D341Med (cell line): ENCODE data around the gene MYOM1.

Experiments
- DNase-seq: peaks from one replicate; pipeline ENCODE4 v3.0.0; 2012; ENCODE audit warnings: low spot score

MYOM1 gene

DNA sequence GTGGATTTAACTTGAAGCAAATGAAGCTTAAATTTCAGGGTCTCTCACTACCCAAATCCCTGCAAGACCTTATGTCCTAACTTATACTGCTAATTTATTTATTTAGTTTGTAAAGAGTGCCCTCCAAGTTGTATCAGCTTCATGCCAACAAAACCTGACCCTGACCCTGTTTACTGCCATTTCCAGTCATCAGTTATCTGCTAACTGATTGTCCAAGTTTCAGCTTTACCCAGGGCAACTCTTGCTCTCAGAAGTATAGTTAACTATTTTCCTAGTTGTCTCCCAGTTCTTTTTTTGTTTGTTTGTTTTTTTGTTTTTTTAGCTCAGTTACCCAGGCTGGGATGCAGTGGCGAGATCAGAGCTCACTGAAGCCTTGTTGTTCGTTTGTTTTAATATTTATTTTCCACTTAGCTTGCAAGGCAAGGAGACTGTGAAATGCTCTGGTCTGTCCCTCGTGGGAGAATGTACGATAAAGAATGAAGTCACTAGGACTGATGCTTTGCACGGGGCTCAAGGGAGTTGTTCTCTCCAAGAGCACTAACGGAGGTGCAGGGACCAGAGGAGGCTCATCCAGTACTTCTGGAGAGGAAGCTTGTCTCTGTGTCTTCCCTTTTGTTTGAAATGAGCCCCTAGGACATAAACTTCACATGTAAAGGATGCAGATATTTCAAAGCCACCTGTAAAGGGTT lies 35.3 kb downstream of the MYOM1 start:
- no peak for DNase-seq

DNA sequence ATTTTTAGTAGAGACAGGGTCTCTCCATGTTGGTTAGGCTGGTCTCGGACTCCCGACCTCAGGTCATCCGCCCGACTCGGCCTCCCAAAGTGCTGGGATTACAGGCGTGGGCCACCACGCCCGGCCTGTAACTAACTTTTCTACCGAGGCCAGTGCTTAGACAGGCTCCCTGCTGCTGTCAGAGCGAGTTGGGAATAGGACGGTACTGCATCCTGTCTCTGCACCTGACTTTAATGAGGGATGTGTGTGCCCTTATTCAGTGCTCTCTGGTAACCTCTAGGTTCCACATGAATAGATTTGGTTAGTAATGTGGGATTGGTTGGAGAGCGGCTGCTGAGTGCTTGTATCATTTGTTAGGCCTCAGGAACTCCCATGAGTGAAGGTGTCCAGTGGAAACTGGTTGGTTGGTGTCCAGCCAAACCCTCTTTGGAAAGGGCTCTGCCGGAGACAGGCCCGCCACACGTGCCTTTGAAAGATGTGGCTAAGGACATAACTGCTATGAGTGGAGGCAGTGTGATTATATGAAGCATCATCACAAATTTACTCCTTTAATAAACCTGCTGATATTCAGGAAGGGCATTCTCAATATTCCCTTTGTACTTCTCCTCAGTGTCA lies 36.6 kb downstream of the MYOM1 start:
- DNase-seq = no peak

DNA sequence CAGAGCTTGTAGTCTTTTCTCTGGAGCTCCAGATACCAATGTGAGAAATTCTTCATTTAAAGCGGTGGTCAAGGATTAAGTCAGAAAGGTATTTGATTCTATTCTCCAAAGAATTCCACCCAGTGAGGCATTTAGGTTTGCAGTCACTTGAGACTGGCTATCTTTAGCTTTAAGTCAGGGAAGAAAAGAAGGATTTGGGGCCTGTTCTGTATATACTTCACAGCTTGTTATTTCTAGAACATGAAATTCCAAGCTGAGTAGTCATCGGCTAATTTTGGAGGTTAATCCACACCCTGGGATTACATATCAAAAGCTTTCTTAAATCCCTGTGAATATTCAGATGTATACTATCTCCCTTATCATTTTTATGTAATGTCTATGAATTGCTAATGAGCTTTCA lies 39.4 kb downstream of the MYOM1 start:
- no peak for DNase-seq

DNA sequence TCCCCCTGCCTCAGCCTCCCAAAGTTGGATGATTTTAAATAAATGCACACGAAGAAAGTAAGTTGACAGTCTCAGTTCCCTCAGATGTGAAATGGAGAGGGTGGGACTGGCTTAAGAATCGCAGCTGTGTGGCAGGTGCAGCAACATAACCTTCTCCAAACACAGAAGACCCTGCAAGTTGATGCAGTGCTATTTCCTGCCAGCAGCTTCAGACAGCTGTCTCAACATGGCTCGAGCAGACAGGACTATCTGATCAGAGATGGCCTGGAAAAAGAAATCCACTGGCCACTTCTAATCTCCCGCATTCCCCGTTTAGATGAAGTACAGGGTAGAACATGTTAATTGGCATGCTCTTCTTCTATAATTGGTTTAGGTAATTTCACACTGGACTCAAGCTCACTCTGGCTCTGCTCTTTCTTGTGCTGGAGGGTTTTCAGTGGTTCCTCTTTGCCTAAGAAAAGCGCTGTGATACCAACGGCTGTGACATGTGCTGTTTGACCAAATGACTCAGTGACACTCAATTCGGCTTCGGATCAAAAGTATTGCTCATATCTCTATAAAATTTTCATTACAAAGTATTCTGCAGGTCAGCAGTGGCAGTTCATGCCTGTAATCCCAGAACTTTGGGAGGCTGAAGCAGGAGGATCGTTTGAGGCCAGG lies 40.2 kb downstream of the MYOM1 start:
- no peak for DNase-seq

DNA sequence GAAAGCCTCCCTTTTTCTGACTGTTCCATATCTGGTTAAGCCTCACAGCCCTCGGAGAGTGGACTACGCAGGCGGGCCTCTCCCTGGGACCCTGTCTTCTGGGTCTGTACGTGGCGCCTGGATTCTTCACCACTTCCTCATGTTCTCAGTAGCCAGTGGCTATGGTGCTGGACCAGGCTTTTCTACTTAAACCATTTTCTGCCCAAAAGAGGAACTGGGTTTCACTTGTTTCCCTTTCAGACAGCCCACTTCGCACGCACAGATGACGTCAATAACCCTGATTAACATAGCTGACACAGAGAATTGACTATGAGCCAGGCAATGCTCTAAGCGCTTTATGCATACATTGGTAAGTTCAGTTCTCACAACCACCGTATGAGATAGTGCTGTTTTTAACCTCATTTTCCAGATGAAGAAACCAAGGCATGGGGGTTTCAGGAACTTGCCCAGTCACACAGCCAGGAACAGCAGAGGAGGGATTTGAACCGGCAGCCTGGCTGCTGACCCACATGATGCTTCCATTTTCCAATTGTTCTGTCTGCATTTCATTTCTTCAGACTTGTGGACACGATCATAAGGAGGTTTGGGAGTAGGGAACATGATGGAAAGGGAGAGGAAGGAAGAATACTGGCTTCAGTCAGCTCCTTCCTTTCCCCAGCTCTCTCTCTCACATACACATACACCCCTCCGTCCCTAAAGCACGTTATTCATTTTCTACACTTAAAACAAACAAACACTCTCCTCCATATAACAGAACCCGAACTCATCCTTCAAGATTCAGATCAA lies 41.7 kb downstream of the MYOM1 start:
- DNase-seq = no peak

DNA sequence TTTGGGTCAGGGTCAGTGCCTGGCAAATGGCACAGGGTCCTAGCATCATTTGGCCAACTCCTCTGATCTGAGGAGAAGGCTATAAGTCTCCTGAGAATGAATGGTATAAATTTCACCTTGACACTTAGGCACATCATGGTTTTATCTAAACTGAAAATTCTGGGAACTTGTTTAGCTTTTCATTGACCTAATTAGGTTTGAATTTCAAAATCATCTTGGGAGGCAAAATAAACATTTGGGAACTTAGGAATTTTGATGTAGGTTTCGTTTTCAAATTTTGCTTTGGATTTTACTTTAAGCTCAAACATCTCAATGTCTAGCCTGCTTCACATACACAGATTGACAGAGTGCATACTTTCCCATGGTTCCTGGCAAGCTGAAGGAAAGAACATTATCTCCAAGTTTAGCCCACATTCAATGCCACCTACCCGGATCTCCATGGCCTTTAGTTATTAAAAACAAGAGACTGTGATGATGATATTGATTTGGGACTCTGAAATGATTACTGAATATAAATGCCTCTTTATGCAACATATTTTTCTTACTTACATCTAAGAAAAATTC lies 44.5 kb downstream of the MYOM1 start:
- DNase-seq = no peak

DNA sequence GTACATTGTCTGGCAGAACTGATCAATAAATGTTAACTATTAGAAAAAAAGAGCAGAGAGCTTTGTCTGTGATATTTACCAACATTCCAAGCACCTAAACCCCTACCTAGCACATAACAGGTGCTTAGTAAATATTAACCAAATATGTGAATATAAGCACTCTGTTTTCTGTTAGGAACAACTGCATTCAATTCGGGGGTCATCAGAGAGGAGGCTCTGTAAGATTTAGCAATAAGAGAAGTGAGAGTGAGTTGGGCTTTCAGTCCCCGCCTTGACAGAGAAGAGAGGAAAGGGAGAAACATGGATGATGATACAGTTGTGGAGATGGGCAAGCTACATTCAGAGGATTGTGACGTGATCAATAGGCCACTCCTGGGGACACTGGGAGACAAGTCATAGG lies 47.7 kb downstream of the MYOM1 start:
- no peak for DNase-seq

DNA sequence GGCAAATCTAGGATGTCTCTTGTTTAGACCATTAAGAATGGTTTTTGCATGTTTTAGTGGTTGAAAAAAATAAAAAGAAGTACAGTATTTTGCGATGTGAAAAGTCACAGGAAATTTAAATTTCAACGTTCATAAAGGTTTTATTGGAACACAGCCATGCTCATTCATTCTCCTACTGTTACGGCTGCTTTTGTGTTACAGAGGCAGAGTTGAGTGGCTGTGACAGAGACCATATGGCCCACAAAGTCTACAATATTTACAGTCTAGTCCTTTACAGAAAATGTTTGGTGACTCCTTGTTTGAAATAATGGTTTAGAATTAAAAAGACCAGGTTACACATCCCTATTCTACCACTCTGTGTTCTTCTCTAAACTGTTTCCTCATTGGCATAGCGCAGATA lies 48.1 kb downstream of the MYOM1 start:
- no peak for DNase-seq

DNA sequence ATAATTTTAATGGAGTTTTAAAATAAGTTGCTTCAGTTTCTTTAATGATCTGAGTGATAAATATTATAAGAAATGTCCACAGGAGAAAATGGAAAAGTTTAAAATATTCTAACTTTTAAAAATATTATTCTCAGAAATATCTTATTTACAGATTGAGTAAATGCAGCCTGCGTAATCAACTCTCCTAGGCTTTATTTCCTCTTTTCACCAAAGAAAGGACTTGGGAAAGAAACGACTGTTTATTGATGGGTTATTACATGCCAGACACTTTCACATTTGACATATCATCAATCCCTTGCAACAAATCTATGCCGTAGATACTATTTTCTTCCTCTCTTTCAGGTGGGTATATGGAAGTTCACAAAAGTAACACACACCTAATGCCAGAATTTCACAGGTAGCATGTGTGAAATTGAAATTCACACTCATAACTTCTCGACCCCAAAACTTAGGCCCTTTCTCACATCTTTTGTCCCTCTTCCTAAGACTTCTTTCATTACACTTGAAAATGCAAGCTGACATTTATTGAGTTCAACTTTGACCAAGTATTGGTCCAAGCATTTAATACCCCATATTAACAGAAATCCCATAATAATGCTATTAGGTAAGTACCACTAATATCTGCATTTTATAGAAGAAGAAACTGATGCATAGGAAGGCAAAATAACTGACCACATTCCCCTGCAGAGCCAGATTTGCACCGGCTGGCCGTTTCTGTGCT lies 49.2 kb downstream of the MYOM1 start:
- no peak for DNase-seq

DNA sequence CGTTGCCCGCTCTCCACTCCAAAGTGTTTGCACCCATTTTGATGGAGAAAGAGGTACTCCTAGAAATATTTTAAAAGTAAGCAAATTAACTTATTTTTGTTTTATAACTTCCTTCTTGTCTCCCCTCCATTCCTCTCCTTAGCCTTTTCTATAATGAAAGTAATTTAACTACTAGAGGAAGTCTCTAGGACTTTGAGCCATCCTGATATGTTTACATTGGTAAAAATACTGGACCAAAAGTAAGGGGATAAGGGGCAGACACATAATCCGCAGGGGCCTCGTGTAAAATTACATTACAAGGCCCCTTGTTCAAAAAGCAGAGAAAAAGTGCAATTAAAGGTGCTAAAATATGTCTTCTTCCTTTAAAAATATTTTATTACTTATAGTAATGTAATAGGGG lies 55.4 kb downstream of the MYOM1 start:
- DNase-seq = no peak

DNA sequence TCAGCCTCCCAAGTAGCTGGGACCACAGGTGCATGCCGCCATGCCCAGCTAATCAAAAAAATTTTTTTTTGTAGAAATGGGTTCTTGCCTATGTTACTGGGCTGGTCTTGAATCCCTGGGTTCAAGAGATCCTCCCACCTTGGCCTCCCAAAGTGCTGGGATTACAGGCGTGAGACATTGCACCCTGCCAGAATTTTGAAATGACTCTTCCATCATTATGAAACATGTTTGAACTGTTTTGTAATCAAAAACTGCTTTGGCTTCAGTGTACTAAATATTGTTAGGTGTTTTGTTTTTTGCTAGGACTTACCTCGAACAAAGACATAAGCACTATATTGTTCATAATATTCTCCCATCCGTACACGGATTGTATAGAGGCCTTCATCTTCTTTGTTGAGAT lies 55.8 kb downstream of the MYOM1 start:
- no peak for DNase-seq

DNA sequence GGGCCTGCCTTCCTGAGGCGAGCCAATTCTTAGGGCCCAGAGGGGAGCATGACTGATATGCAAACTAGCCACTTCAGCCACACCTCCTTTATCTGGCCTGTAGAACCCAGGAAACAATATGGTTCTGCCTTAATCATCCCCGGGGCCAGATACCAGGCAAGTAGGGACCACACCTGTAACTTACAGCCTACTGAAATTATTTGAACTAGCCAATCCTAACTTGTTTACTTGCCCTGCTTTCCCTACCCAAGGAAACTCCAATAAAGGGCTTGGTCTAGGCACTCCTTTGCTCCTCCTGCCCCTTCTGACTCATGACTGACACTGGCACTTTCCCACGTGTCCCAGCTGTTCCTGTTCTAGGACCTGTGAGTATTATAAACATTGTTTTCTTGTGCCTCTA lies 57.6 kb downstream of the MYOM1 start:
- no peak for DNase-seq

DNA sequence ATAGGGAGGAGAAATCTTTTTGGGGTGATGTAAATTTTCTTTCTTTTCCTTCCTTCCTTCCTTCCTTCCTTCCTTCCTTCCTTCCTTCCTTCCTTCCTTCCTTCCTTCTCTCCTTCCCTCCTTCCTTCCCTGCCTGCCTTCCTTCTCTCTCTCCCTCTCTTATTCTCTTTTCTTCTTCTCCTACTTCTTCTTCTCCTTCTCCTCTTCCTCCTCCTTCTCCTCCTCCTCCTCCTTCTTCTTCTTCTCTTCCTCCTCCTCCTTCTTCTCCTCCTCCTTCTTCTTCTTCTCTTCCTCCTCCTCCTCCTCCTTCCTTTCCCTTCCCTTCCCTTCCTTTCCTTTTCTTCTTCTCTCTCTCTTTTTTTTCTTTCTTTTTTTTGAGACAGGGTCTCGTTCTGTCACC lies 59.9 kb downstream of the MYOM1 start:
- DNase-seq = no peak

DNA sequence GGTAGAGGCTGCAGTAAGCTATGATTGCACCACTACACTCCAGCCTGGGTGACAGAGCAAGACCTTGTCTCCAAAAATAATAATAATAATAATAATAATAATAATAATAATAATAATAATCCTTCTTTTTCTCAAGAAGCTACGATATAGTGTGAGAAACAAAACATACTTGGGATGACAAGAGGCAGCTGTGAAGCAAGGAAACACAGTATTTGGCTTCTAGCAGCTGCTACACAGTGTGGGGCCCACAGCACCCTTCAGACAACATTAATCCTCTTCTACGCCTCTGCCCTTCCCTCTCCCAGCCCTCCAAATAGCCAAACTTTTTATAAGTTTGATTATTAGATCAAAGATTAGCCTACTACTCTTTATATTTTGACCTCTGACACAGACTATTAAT lies 62.2 kb downstream of the MYOM1 start:
- DNase-seq = no peak

DNA sequence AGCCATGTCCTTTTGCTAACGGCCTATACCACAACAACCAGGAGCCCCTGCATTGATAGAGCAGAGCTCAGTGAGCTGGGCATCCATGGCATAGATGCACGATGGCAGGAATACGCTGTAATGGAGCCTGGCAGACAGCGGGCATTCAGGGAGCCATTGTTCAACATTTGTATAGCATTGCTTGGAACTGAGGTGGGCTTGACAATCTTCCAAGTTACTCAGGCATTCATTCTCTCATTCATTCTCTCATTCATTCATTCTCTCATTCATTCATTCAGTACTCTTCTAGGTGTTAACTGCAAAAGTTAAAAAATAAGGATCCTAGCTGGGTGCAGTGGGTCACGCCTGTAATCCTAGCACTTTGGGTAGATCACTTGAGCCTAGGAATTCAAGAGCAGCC lies 62.7 kb downstream of the MYOM1 start:
- no peak for DNase-seq

DNA sequence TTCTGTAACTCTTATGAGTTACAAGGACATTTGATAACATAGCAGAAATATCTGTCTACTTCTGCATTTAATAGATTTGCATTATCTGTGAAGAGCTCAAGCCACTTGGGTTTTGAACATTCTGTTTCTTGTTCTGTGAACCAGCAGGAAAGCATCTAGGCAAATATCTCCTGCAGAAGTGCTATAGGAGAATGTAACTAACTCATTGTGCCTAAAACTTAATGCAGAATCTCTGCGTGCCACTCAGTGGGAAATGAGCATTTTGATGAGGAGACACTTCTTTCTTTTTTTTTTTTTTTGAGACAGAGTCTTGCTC lies 63.5 kb downstream of the MYOM1 start:
- no peak for DNase-seq

DNA sequence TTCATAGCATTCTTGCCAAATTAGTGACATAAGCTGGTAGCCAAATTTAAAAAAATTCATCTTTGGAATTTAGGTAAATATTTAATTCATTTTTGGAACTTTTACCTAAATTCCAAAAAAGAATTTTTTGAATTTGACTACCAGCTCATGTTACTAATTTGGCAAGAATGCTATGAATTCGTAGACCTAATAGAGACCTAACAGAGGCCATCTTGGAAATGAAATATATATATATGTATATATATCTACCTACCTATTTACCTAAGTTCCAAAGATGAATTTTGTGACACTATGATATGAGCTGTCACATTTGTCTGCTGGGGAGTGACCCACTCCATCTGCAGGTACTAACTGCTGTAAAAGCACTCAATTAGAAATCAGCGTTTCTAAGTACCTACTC lies 65.6 kb downstream of the MYOM1 start:
- DNase-seq = no peak

DNA sequence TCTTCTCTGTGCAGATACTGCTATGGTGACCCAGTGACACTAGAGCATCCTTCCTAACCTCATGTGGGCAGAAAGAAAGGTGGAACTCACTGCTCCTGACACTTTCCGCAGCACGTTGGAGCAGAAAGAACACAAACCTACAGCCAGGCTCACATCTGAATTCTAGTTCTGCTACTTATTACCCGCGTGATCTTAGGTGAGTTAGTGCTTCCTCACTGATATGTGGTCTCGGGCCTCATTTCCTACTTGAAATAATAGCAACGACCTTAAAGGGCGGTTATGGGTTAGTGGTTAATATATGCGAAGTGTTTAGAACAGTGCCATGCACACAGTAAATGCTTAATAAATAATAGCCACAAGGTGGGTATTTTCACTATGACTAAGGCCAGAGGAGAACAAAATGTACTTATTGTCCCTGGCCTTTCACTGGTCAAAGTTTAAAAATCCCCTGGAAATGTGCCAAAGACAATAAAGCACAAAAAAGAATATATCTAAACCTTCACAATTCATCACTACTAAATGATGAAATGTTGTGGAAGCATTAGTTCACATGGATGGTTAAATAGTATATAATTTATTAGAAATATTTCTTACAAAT lies 66.6 kb downstream of the MYOM1 start:
- no peak for DNase-seq

DNA sequence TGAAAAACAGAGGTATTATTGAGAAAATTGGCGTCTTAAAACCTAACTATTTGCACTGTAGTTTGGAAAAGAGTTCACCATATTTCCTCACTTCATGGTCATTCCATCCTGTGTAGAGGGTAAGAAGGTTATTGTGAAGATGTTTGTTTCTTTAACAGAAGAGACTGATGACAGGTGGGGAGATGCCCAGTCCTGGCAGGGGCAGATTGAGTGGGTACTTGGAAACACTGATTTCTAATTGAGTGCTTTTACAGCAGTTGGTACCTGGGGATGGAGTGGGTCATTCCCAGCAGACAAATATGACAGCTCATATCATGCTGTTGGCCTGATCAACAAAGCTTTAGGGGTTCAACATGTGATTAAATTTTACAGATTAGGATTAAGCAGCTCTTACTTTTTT lies 67.5 kb downstream of the MYOM1 start:
- DNase-seq = no peak

DNA sequence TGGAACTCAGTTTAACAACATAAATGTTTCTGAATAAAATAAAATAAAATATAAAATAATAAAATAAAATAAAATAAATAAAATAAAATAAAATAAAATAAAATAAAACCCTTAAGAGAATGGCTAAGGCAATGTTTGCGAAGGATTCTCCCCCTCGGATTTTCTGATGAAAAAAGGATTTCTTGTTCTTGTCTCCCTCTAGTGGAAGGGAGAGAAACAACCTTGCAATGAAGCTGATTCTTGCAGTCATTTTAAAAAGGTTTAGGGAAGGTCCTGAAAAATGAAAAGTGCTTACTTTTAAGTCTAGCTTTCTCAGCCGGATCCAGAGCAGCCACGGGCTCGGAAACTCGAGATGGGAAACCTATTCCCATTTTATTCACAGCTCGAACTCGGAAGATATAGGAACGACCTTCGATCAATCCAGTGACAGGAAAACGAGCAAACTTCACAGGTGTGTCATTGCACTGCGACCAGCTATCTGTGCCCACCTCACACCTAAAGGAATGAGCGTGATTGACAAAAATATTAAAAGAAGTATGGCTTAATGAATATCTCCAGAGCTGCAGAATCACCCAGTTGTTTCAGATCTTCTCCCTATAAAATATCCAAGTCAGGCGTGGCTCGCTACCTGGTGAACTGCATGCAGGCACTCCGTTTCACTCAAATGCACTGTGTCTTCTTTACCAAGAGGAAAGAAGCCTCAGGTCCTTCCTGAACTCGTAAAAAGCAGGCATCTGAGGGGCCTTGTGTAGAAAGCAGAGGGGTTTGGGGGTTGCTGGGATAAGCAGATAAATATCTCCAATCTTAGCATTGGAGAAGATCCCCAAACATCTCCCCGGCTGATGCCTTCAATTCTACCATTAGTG lies 68.1 kb downstream of the MYOM1 start:
- peak; percentile 62 for DNase-seq

DNA sequence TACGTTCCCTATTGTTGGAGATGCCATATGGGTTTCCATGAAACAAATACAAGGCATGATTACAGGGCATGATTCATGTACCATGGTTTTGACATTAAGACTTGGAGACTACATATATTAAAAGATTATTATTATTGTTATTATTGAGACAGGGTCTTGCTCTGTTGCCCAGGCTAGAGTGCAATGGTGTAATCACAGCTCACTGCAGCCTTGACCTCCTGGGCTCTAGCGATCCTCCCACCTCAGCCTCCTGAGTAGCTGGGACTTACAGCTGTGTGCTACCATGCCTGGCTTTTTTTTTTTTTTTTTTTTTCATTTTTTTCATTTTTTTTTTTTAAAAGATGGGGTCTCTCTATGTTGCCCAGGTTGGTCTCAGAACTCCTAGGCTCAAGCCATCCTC lies 69.1 kb downstream of the MYOM1 start:
- DNase-seq = no peak
